Measurements from ENCODE around the gene CDHR5. TPM values are rescaled to one million over a fixed set of nuclear protein-coding genes. Genes with fewer than 3 reads are reported as not detected.

The CDHR5 gene
- total and polyA plus RNA-seq, 2 donors from 2014 or later, result 7.0 to 45.6 TPM

- no peak for FAIRE-seq
Observed at GRCh38 chr11:569158-569885, 55.4 kb downstream of the CDHR5 start.

DNA sequence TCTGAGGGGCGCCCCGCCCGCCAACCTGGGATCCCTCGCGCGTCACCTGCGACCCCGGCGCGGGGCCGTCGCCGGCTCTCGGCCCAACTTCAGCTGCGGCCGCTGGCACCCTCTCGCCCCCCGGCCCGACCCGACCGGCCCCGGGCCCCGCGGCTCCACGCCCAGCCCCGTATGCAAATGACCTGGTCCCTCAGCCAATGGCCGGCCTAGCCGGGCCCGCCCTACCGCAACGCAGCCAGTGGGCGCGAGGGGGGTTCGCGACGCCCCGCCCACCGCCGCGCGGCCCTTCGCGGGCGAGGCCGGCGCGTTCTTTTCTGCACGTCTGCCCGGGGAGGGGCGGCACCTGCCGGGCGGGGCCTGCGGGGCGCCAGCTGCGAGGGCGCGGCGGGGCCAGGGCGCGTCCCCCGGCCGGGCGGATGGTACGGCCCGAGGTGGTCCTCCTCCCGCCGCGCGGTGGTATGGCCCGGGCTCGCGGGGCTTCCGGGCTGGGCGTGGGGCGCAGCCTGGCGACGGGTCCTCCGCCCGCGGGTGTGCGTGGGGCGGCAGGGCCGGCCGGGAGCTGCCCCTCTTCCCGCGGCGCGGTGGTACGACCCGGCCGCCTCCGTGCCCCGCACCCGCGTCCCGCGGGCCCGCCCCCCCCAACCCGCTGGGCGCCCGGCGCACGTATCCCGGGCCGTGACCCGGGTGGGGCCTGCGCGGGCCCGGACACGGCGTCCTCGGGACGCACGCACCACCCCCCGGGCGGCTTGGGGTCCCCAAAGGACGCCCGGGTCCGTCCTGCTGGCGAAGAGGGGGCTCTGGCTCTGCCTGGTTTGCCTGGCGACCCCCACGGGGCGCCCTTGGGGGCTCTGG is 56.2 kb downstream of the CDHR5 start:
- Histone ChIP-seq H3K9ac (ENCODE audit: low read length in 3 of 3) (peak overlapping the region in 1 of 3 donors; percentile 69), H3K9me3 (ENCODE audit: control insufficient read depth in 2 of 3, insufficient read depth in 1 of 3, low read length in 3 of 3) (no peaks in the 10 kb centered on the region), H3K27ac (ENCODE audit: low read depth in 2 of 2, low read length in 2 of 2) (peak overlapping the region in 1 of 2 donors; percentile 57), H3K27me3 (ENCODE audit: control insufficient read depth, insufficient read depth, low read length) (no peaks in the 10 kb centered on the region), H3K4me3 (ENCODE audit: low read length in 3 of 3) (peak overlapping the region in 2 of 3 donors; percentile 48 to 60), H3K36me3 (ENCODE audit: control insufficient read depth in 2 of 3, insufficient read depth in 3 of 3, low read length in 3 of 3) (peaks cover 0 to 2% (median 0%) of the 10 kb centered on the region in 3 donors), H3K4me1 (ENCODE audit: control insufficient read depth in 2 of 3, insufficient read depth in 2 of 3, low read depth in 1 of 3, low read length in 3 of 3) (peaks cover 0 to 21% (median 8%) of the 10 kb centered on the region in 3 donors)
- TF ChIP-seq CTCF (IDR thresholded peaks at IDR 0.05; ENCODE audit: borderline replicate concordance, extremely low read depth, insufficient read depth), result no peak
- DNase-seq (peak; percentile 96 to 98 (median 97)), FAIRE-seq (no peak)
- intact Hi-C loops (cut with DNase I), result no loop called here

More at GRCh38 chr11:569158-569885, 55.4 kb downstream of the CDHR5 start:
- DNase-seq, result peak in 2 of 5 donors; percentile 79 to 82
- TF ChIP-seq CTCF (IDR thresholded peaks at IDR 0.05; ENCODE audit: borderline replicate concordance, extremely low read depth, insufficient read depth), result no peak
- H3K27ac ChIP-seq (ENCODE audit: low read depth in 2 of 2, low read length in 2 of 2), result no peak overlapping the region
- intact Hi-C loops (cut with DNase I), result no loop called here
- H3K9me3 ChIP-seq (ENCODE audit: control insufficient read depth in 2 of 3, insufficient read depth in 1 of 3, low read length in 3 of 3), result no peaks in the 10 kb centered on the region
- H3K9ac ChIP-seq (ENCODE audit: low read length in 3 of 3), result peak overlapping the region in 1 of 3 donors; percentile 69
- no peaks in the 10 kb centered on the region for H3K36me3 ChIP-seq (ENCODE audit: control insufficient read depth in 2 of 3, insufficient read depth in 3 of 3, low read length in 3 of 3)
- peak overlapping the region in 2 of 3 donors; percentile 48 to 60 for H3K4me3 ChIP-seq (ENCODE audit: low read length in 3 of 3)
- H3K27me3 ChIP-seq (ENCODE audit: control insufficient read depth, insufficient read depth, low read length), result no peaks in the 10 kb centered on the region
- peaks cover 0 to 21% (median 8%) of the 10 kb centered on the region in 3 donors for H3K4me1 ChIP-seq (ENCODE audit: control insufficient read depth in 2 of 3, insufficient read depth in 2 of 3, low read depth in 1 of 3, low read length in 3 of 3)

- peak overlapping the region; percentile 45 to 57 for H3K27ac ChIP-seq (ENCODE audit: low read depth in 2 of 2, low read length in 2 of 2)
- no peak for TF ChIP-seq CTCF (IDR thresholded peaks at IDR 0.05; ENCODE audit: borderline replicate concordance, extremely low read depth, insufficient read depth)
- H3K36me3 ChIP-seq (ENCODE audit: control insufficient read depth in 2 of 3, insufficient read depth in 3 of 3, low read length in 3 of 3), result peaks cover 0 to 4% (median 0%) of the 10 kb centered on the region in 3 donors
- H3K4me3 ChIP-seq (ENCODE audit: low read length in 3 of 3), result peak overlapping the region in 1 of 3 donors; percentile 37
- H3K9me3 ChIP-seq (ENCODE audit: control insufficient read depth in 2 of 3, insufficient read depth in 1 of 3, low read length in 3 of 3), result no peaks in the 10 kb centered on the region
- peak overlapping the region in 1 of 3 donors; percentile 55 for H3K9ac ChIP-seq (ENCODE audit: low read length in 3 of 3)
- H3K4me1 ChIP-seq (ENCODE audit: control insufficient read depth in 2 of 3, insufficient read depth in 2 of 3, low read depth in 1 of 3, low read length in 3 of 3), result peaks cover 0 to 23% (median 5%) of the 10 kb centered on the region in 3 donors
- FAIRE-seq (no peak), DNase-seq (peak in 1 of 5 donors; percentile 86)
- intact Hi-C loops (cut with DNase I), result no loop called here
- no peaks in the 10 kb centered on the region for H3K27me3 ChIP-seq (ENCODE audit: control insufficient read depth, insufficient read depth, low read length)
Observed at GRCh38 chr11:567629-568292, 57.0 kb downstream of the CDHR5 start.

Measured in kidney (tissue), 14 donors.